ENCODE measurements around the gene COASY.
"Not testable (repeated sequence)": the region's sequence is repeated elsewhere in the genome, so short reads cannot be mapped to it uniquely, and the experiment has no call there.

COASY gene

DNA sequence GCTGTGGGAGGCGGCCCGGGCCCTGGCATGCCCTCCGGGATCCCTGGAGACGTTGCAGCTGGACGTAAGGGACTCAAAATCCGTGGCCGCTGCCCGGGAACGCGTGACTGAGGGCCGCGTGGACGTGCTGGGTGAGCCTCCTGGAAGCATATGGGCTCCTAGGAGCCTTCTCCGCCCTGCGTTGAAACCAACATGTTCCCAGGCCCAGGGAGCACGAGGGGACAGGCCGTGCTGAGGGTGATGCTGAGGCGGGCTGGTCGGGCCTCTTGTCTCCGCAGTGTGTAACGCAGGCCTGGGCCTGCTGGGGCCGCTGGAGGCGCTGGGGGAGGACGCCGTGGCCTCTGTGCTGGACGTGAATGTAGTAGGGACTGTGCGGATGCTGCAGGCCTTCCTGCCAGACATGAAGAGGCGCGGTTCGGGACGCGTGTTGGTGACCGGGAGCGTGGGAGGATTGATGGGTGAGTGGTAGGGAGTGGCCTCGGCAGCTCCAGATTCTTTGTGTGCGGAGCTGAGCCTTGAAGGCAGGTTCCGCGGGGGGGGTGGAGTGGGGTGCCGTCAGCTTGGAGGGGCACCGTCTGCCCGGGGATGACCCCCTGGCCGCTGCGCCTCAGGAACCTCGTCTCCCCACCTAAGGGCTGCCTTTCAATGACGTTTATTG is 8.7 kb upstream of the COASY start:
- no peak for DNase-seq

DNA sequence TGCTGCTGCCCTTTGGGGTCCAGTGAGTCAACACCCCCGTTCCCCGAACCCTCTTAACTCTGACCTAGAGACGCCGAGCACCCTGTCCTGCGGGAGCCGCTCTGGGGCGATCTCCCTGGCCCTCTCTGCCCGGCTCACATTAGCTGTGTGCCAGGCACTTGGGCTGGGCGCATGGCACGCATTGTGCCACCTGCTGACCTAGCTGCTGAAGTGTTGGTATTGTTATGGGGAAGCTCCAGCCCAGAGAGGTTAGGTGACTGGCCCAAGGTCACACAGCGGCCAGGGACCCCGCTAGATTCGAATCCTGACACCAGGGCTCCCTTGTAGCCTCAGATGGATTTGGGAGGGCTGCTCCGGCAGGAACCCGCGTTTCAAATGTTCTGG is 8.1 kb upstream of the COASY start:
- DNase-seq: no peak

DNA sequence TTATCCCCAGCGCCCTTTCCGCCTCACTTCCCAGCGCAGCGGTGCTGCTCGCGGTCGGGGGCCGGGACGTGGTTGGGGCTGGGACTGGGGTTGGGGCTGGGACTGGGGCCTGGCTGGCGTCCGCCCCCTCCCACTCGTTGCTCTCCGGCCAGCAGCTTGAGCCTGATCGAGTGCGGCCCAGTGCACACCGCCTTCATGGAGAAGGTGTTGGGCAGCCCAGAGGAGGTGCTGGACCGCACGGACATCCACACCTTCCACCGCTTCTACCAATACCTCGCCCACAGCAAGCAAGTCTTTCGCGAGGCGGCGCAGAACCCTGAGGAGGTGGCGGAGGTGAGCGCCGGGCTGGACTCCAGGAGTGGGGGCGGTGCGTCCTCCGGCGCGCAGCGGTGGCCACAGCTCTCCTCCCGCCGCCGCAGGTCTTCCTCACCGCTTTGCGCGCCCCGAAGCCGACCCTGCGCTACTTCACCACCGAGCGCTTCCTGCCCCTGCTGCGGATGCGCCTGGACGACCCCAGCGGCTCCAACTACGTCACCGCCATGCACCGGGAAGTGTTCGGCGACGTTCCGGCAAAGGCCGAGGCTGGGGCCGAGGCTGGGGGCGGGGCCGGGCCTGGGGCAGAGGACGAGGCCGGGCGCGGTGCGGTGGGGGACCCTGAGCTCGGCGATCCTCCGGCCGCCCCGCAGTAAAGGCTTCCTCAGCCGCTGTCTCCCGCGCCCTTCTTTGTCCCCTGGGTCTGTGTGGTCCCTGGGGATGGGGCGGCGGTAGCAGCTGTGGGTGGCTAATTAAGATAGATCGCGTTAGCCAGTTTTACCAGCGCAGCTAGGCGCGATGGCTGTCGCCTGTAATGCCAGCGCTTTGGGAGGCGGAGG is 7.5 kb upstream of the COASY start:
- DNase-seq: peak; percentile 92

DNA sequence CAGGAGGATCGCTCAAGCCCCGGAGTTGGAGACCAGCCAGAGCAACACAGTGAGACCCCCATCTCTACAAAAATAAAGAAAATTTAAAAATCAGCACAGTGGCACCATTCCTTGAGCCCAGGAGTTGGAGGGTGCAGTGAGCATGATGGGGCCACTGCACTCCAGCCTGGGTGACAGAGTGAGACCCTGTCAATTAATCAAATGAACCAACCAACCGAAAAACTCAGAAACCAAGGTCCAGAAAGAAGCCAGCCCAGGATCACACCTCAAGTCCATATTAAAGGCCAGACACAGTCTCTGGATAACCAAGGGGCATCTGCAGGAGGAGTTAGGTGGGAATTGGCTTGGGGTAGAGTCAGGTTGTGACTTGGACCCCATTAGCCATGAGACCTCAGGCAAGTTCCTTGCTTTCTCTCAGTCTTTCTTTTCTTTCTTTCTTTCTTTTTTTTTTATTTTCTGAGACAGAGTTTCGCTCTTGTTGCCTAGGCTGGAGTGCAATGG is 6.8 kb upstream of the COASY start:
- DNase-seq: no peak

DNA sequence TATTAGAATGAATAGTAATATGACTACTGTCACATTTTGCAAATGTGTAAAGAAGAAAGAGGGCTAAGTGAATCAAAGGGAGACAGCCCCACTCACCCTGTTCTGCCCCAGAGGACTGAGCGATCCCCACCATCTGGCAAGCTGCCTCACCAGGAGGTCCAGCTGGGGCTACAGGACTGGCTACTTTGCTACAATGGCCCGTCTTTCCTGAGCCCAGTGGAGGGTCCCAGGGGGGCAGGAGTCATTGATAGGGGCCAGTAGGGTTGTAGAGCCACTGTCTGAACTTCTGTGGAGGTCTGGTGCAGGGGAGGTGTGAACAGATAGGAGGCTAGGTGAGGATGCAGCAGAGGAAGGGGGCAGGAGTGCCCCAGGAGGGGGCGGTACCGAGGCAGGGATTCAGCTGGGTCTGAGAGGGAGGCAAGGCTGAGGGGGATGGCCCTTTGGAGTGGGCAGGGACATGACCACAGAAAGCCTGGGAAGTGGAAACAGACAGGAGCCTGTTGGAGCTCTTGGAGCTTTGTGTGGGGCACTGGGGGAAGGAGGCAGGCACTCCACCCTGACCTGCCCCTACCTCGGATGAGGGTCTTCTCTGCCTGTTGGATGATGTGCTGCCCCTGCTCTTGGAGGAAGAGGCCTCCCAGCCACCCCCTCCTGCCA is 5.9 kb upstream of the COASY start:
- DNase-seq: not testable (repeated sequence)

DNA sequence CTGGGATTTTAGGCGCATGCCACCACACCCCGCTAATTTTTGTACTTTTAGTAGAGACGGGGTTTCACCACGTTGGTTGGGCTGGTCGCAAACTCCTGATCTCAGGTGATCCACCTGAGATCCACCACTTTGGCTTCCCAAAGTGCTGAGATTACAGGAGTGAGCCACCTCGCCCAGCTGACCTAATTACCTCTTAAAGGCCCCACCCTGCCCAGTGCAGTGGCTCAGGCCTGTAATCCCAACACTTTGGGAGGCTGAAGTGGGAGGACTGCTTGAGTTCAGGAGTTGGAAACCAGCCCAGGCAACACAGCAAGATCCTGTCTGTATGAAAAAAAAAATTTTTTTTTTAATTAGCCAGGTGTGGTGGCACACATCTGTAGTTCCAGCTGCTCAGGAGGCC is 2.9 kb upstream of the COASY start:
- DNase-seq: no peak

DNA sequence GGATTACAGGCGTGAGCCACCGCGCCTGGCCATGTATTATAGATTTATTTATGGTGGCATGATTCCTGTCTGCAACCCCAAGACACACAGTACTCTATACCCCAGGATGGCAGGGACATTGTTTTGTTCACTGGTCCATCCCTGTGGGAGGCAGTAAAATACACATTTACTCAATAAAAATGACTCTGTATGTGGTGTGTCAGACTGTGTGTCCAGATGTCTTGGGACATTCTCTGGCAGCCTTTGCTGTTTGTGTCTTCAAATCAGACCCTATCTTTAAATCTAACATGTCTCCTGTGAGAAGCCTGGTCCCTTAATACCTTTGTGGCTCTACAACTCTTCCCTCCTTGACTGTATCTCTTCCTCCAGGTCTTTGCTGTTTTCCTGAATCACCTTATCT is 1.7 kb upstream of the COASY start:
- DNase-seq: no peak

DNA sequence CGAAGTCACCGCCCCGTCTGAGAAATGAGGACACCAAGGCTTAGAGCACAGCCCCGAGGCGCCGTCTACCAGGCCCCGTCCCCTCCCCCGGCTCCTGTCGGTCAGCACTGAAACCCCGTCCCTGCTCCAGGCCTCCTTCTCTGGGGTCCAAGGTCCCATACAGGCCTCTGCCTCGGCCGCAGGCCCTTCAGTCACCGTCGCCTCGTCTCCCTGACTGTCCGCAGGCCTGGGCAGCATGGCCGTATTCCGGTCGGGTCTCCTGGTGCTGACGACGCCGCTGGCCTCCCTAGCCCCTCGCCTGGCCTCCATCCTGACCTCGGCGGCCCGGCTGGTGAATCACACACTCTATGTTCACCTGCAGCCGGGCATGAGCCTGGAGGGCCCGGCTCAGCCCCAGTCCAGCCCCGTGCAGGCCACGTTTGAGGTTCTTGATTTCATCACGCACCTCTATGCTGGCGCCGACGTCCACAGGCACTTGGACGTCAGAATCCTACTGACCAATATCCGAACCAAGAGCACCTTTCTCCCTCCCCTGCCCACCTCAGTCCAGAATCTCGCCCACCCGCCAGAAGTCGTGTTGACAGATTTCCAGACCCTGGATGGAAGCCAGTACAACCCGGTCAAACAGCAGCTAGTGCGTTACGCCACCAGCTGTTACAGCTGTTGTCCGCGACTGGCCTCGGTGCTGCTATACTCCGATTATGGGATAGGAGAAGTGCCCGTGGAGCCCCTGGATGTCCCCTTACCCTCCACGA is 617 bp downstream of the COASY start:
- no peak for DNase-seq

DNA sequence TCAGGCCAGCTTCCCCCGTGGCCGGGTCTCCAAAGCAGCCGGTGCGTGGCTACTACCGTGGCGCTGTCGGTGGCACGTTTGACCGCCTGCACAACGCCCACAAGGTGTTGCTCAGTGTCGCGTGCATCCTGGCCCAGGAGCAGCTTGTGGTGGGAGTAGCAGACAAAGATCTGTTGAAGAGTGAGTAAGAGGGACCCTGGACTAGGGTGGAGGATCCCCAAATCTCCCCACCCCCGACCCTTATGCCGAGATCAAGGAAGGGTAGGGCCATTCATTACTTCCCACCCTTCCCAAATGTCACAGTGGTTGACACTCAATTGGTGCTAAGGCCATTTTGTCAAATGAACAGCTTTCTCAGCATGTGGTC is 1.2 kb downstream of the COASY start:
- no peak for DNase-seq

DNA sequence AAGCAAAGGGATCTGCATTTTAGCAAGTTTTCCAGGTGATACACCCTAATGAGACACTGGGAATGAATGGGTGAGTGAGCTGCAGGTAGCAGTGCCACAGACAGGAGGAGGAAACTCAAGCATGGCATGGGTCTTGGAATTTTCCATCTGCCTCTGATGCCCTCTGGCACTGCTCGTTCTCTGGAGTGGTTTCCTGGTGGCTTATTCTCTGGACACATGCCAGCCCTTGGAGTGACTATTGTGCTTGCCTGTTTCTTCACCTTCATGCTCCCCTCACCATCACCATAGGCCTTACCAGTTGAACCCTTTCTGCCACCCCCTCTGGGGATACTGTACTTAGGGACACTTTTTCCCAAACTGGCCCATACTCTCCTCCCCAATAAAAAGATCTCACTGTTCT is 1.6 kb downstream of the COASY start:
- no peak for DNase-seq

DNA sequence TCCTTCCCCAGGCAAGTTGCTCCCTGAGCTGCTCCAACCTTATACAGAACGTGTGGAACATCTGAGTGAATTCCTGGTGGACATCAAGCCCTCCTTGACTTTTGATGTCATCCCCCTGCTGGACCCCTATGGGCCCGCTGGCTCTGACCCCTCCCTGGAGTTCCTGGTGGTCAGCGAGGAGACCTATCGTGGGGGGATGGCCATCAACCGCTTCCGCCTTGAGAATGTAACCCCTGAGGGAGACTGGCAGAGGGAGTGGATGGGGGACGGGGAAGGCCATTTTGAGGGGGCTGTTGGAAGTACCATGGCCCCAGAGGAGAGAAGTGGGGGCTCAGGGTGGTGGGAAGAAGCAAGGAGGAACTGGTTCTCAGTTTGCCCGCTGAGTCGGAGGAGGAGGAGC is 2.0 kb downstream of the COASY start:
- DNase-seq: no peak

DNA sequence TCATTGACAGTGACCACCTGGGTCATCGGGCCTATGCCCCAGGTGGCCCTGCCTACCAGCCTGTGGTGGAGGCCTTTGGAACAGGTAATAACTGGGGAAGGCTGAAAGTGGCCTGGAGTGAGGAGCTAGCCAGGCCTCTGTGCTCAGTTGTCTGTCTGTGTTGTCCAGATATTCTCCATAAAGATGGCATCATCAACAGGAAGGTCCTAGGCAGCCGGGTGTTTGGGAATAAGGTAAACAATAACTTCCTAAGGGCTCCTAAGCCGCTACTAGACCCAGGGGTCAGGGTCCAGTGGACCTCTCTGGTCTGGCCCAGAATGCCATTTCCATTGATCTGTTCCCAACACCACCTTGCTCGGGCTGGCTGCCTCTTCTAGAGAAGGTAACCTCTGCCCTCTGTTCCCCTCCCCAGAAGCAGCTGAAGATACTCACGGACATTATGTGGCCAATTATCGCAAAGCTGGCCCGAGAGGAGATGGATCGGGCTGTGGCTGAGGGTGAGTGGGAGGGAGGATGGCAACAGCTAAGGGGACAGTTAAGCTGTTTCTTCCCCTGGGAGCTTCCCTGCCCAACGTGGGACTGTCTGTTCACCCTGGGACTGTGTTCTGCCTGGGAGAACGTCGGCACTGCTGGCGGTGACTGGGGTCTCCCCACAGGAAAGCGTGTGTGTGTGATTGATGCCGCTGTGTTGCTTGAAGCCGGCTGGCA is 3.0 kb downstream of the COASY start:
- DNase-seq: no peak

DNA sequence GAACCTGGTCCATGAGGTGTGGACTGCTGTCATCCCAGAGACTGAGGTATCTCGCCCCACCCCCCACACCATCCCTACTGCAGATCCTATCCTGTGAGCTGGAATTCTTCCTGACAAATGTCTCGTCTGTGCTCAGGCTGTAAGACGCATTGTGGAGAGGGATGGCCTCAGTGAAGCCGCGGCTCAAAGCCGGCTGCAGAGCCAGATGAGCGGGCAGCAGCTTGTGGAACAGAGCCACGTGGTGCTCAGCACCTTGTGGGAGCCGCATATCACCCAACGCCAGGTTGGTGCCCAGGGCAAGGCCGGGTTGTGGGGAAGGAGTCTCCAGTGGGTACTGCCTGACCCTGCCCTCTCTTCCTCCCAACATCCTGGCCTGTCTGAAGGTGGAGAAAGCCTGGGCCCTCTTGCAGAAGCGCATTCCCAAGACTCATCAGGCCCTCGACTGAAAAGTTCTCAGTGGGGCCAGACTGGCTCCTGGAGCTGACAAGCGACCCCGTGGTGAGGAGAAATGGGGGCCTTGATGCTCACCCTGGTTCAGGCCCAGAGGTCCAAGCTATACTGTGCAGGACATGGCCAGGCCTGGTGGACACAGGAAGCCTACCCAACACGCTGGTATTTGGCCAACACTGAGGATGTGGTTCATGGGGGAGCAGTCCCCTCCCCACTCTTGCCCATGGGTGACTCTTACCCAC is 3.7 kb downstream of the COASY start:
- no peak for DNase-seq

DNA sequence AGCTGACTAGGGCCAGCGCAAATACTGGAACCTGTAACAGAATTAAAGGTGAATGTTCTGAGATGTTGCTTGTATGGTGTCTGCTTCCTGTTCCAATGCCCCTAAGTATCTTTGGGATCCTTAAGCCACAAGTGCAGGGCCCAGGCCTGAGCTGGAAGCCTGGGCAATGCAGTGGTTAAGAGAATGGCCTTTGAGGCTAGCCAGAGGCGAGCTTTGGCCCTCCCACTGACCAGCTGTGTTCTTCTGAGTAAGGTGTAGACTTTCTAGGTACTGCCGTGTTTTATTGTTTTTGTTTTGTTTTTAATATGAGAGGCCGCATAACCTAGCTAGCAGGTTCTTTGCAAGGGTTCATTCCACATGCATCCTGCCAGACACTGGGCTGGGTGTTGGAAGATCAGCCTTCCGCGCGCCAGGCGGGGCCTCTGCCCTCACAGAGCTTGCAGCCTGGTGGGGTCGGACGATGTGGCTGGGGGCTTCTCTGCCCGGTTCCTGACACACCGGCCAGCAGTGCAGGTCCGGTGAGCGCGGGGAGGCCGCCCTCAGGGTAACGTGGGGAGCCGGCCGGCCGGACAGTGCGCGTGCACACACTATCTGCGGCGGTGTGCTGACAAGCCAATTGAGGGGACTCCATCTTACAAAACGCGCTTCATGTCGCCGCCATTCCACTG is 4.4 kb downstream of the COASY start:
- DNase-seq: no peak

DNA sequence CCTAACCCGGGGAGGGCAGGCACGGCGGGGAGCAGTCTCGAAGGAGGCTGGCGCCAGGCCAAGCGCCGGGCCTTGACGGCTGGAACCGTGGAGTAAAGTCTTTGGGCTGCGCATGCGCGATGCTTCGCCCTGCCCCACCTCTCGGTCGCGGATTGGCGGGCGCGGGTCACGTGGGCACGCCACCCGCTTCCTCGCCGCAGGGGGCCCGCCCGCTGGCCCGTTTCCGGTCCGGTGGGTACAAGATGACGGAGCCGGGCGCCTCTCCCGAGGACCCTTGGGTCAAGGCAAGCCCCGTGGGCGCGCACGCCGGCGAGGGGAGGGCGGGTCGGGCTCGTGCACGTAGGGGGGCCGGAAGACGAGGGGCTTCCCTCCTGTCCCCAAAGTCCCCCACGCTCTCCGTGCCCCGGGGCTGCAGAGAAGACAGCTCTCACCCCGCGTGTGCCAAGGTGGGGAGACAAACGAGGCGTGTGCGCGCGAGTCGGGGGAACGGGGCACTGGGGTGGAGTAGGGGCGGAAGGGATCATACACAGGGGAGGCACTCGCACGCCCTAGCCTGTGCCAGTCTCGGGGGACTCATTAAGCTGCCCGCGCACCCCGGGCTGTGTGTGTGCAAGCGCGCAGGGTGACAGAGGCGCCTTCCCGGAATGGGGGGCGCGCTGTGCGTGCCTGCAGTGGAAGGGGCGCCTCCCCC is 5.1 kb downstream of the COASY start, which contains the start of gene MLX:
Gene MLX, plus strand, starts transcription at position 218 of the 691 bp plus-strand sequence. Its CDS starts 25 bp downstream, at position 243.
- peak; percentile 94 for DNase-seq

DNA sequence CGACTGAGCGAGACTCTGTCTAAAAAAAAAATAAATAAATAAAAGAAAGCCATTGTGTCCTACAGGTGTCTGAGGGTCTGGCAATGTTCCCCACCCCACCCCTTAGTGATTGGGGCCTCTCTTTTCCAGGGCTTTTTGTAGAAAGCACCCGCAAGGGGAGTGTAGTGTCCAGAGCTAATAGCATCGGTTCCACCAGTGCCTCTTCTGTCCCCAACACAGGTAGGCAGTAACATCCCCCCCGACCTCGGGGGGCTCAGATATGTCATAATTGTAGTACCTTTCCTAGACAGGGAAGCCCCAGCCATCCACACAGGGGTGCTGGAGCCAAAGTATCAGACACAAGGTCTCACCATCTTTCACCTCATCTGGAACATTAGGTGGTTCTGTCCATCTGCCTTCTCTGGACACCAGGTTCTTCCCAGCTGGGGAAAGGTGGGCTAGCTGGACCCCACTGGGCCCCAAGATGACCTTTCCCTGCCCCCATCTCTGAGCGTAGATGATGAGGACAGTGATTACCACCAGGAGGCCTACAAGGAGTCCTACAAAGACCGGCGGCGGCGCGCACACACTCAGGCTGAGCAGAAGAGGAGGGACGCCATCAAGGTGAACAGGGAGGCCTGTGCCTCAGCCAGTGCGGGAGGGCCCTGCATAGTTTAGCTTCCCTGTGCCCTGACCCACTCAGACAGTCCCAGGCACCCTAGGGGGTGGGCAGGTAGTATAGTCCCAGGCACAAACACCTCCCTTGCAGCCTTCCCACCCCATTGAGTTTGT is 6.6 kb downstream of the COASY start:
- no peak for DNase-seq

DNA sequence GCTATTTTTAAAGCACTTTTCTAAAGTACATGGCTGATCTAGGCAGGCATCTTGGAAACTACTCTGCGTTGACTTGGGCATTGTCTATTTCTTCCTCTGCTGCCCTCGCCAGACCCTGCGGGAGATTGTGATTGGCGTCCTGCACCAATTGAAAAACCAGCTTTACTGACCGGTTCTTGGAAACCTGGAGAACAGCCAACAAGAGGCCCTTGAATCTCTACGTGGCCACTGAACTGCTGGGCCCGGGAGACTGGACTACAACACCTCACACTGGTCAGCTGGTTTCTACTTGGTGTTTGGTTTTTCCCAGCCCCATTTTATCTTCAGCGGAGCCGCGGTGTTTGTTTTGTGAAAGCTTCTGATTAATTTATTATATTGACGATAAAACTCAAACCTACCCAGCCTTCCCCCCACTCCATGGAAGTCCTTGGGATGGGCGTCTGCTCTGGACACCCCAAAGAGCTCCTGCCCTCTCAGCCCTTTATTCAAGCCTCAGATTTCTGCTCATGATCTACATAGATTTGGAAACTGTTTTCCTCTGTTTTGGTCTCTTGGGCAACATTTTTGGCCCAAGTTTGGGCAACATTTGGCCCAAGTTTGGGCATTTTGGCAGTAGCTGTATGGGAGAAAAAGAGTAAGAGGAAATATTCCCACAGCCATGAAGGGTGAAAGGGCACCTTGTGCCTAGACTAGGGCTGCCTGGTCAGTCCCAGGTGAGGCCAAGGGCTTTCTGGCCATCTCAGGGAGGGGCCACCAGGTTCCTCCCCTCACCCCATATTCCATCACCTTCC is 9.7 kb downstream of the COASY start:
- DNase-seq: no peak

DNA sequence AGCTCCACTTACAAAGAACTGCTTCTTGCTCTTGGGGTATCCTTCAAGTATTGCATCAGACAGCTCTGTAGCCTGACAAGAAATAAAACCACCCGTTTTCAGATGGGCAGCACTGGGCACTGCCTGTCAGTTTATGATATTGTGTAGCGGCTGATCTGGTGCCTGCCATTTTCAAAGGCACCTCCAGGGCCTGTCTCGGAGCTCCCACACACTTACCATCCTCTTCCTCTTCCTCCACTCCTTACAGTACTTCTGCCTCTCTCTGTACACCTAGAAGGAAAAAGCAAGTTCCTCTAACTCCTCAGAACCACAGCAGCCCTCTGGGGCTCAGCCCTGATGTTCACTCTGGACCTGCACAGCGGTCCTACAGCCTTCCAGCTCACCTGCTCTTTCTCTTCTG is 11.1 kb downstream of the COASY start:
- no peak for DNase-seq

DNA sequence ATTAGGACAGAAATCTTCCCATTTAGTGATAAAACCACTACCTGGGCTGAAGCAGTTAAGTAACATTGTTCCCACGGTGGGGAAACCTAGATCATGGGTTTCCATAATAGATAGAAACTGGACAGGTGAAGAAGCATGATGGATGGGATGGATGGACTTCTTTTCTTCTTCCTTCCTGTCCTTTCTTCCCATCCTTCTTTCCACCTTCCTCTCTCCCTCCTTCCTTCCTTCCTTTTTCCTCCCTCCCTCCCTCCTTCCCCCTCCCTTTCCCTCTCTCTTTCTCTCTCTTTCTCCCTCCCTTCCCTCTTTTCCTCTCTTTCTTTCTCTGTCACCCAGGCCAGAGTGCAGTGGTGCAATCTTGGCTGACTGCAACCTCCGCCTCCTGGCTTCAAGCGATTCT is 12.5 kb downstream of the COASY start:
- no peak for DNase-seq
